GM12892 (cell line): Measurements from ENCODE around the gene KANSL1L.

Source experiments
- POLR2A ChIP-seq: IDR thresholded peaks from 2 replicates; pipeline ENCODE4 v1.6.1; 2011; ENCODE audit warnings: low read depth, low read length, control low read depth
- TAF1 ChIP-seq: IDR thresholded peaks from 2 replicates; pipeline ENCODE4 v1.6.1; 2011; ENCODE audit warnings: low read depth, mild to moderate bottlenecking, control low read depth, low read length, borderline replicate concordance

DNA sequence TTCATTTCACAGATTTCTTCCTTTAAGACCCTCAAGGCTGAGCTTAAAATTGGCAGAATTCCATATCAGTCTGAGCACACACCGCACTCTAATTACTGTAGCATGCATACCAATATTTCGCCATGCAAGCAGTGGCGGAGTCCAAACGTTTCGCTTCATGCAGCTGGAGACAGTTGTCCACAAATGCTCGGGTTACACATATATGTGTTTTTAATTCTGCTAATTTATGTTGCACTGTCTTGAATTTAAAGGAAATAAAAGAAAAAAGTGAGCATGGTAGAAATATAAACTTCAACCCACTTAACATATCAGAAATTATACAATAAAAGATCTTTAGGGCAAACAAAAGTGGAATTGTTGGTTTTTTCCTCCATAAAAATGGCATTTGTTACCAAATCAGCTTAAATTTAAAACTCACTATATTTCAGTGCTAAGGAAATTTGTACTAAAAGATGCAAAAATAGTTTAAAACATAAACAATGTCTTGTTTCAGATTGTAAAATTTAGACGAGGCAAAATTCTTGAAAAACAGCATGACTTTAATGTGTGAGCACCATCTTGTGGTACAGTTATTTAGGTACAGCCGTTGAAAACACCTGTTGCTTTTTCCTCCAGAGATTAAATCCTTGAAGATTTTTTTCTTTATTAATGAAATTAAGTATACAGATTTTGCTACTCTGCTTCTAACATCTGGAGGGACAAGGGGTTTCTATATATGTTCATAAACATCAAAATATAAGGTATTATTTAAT is 24.1 kb upstream of the KANSL1L start:
- no peak for TF ChIP-seq POLR2A
- TF ChIP-seq TAF1: no peak
